Measurements from ENCODE around the gene TOPBP1. TPM values are rescaled to one million over a fixed set of nuclear protein-coding genes. Genes with fewer than 3 reads are reported as not detected.

TOPBP1 gene
- total RNA-seq, 6 experiments from 2014 or later = 14.5 to 24.7 (median 22.7) TPM

- peaks cover 27% of the 10 kb centered on the region for H3K36me3 Mint-ChIP-seq (ENCODE audit: low read depth)
- no peak overlapping the region for H3K4me3 Mint-ChIP-seq
- H3K27me3 Mint-ChIP-seq (ENCODE audit: insufficient read depth) = peaks cover 2% of the 10 kb centered on the region
- no peak for DNase-seq
- TF ChIP-seq CTCF (IDR thresholded peaks at IDR 0.05) = no peak
- H3K4me1 Mint-ChIP-seq (ENCODE audit: low read depth) = peaks cover 77% of the 10 kb centered on the region
- peak overlapping the region; percentile 12; the same call in 1 of the 2 replicates for H3K27ac Mint-ChIP-seq
- H3K9me3 Mint-ChIP-seq = no peaks in the 10 kb centered on the region
Measured at GRCh38 chr3:133588035-133588434, 73.7 kb downstream of the TOPBP1 start.

- Mint-ChIP-seq H3K27ac (no peak overlapping the region), H3K36me3 (ENCODE audit: low read depth) (peaks cover 20% of the 10 kb centered on the region), H3K9me3 (no peaks in the 10 kb centered on the region), H3K4me1 (ENCODE audit: low read depth) (peaks cover 44% of the 10 kb centered on the region), H3K27me3 (ENCODE audit: insufficient read depth) (peaks cover 2% of the 10 kb centered on the region), H3K4me3 (no peak overlapping the region)
- no peak for DNase-seq
- no peak for TF ChIP-seq CTCF (IDR thresholded peaks at IDR 0.05)
Measured at GRCh38 chr3:133583396-133583795, 78.3 kb downstream of the TOPBP1 start.

- TF ChIP-seq CTCF (IDR thresholded peaks at IDR 0.05) = peak; percentile 83
- Mint-ChIP-seq H3K27me3 (ENCODE audit: insufficient read depth) (no peaks in the 10 kb centered on the region), H3K9me3 (no peaks in the 10 kb centered on the region), H3K27ac (no peak overlapping the region), H3K36me3 (ENCODE audit: low read depth) (peaks cover 43% of the 10 kb centered on the region), H3K4me1 (ENCODE audit: low read depth) (peaks cover 47% of the 10 kb centered on the region), H3K4me3 (peak overlapping the region; percentile 57; the same call in 1 of the 2 replicates)
- DNase-seq = peak; percentile 56
Measured at GRCh38 chr3:133578548-133579191, 83.1 kb downstream of the TOPBP1 start.

- H3K4me3 Mint-ChIP-seq = peak overlapping the region; percentile 95
- no peak for DNase-seq
- peak overlapping the region; percentile 51; the same call in 1 of the 2 replicates for H3K27ac Mint-ChIP-seq
- peaks cover 37% of the 10 kb centered on the region for H3K36me3 Mint-ChIP-seq (ENCODE audit: low read depth)
- peaks cover 2% of the 10 kb centered on the region; the same call in 1 of the 2 replicates for H3K27me3 Mint-ChIP-seq (ENCODE audit: insufficient read depth)
- TF ChIP-seq CTCF (IDR thresholded peaks at IDR 0.05) = no peak
- peaks cover 59% of the 10 kb centered on the region for H3K4me1 Mint-ChIP-seq (ENCODE audit: low read depth)
- no peaks in the 10 kb centered on the region for H3K9me3 Mint-ChIP-seq
Measured at GRCh38 chr3:133576169-133576568, 85.6 kb downstream of the TOPBP1 start.

- H3K9me3 Mint-ChIP-seq = no peaks in the 10 kb centered on the region
- H3K4me3 Mint-ChIP-seq = peak overlapping the region; percentile 95
- H3K27ac Mint-ChIP-seq = peak overlapping the region; percentile 84
- H3K36me3 Mint-ChIP-seq (ENCODE audit: low read depth) = peaks cover 37% of the 10 kb centered on the region
- no peak for DNase-seq
- peaks cover 70% of the 10 kb centered on the region for H3K4me1 Mint-ChIP-seq (ENCODE audit: low read depth)
- peaks cover 2% of the 10 kb centered on the region for H3K27me3 Mint-ChIP-seq (ENCODE audit: insufficient read depth)
- TF ChIP-seq CTCF (IDR thresholded peaks at IDR 0.05) = no peak
Measured at GRCh38 chr3:133575086-133575485, 86.7 kb downstream of the TOPBP1 start.

All from HFFc6 (cell line).